Stimulated activated CD8-positive, alpha-beta memory T cell treated with anti-CD3 and anti-CD28 coated beads, Interleukin-4, amount 100 ng/mL, for 24 hours (primary cell): Measurements from ENCODE around the gene SNX18.
"Not testable (repeated sequence)": the region's sequence is repeated elsewhere in the genome, so short reads cannot be mapped to it uniquely, and the experiment has no call there.

Source experiments
- DNase-seq: peaks from one replicate; pipeline ENCODE4 v3.0.0-alpha.2; 2020; ENCODE audit warnings: low read depth

Gene SNX18

DNA sequence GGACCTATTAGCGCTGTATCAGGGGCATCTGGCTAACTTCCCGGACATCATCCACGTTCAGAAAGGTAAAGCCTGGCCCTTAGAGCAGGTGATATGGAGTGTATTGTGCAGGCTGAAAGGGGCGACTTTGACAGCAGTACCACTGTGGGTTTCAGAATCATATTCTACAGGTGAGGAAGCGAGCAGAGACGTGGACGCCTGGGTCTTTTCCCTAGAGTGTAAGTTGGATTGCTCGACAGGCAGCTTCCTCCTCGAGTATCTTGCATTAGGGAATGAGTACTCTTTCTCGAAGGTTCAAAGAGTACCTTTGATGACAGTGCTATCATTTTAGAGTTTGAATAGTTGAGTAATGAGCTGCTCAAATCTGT is 1.9 kb downstream of the SNX18 start:
- no peak for DNase-seq

DNA sequence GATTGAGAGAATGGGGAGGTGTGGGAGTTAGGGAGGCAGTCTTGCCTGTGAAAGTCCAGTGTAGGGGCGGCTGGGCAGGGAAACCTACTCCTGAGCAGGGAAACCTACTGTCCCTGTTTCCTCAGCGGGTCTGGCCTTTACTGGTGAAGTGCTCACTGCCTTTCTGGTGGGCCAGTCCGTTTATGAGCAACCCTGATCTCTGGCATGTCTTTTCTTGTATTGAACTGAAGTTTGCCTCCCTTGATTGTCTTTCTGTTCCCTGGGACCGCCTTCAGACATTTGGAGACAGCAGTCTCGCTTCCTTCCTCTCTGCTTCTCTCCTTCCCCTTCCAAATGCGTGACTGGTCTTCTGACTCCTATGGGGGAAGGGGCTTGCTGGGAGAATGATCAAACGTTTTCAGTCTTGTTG is 2.9 kb downstream of the SNX18 start:
- DNase-seq, result no peak

DNA sequence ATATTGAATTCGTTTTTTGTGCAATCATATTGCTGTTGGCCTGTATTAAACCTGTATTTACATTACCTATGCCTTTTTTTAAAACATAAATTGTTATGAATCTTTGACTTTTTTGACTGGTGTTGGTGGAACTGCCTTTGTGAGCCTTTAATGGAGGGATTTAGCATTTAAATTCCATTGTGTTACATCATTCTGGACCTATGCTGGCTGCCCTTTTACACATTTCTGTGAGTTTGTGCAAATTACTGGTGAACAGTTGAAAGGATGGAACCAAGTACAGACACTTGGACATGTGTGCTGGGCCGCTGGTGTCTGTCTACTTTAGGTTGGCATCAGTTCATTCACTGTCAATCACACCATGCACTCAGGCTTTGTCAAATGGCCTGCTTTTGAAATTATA is 3.4 kb downstream of the SNX18 start:
- DNase-seq, result no peak

DNA sequence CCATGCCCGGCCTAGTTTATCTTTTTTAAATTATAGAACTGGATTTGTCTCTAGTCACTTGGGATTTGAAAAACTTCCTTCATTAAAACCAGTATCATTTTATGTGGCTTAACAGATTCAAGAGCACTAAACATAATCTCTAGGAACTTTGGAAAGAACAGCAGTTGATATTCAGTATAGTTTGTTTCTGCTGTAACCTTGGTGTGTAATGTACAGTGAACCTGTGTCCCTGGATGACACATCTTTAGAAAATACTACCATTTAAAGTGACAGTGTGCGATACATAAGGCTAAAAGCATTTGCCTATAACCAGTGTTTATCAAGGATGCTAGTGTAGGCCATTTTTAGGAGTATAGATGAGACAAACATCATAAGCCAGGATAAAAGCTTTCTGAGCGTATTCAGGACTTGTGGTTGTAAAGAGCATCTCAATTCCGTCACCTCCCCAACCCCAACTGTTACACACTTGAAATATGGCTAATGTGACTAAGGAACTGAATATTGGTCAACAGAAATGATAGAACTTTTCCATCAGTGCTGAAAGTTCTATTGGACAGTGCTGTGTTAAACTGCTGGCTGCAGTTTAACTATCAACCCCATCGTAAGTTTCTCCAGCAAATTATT is 4.4 kb downstream of the SNX18 start:
- DNase-seq, result no peak

DNA sequence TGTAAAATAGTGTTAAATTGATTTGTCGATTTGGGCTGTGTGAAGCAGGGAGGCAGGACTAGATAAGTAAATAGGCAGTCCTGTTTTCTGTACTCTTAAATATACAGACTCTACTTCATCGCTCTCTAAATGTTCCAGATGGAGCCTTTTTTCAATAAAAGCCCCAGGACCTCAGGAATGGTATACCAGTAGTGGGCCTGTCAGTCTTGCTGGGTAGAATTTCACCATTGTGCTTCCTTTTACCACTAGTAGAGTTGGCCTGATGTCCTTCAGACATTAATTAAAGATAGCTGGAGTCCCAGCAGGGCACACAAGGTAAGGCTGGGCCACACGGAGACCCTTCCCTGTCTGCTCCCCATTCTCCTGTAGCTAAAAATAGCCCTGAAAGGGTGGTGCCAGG is 6.0 kb downstream of the SNX18 start:
- DNase-seq, result no peak

DNA sequence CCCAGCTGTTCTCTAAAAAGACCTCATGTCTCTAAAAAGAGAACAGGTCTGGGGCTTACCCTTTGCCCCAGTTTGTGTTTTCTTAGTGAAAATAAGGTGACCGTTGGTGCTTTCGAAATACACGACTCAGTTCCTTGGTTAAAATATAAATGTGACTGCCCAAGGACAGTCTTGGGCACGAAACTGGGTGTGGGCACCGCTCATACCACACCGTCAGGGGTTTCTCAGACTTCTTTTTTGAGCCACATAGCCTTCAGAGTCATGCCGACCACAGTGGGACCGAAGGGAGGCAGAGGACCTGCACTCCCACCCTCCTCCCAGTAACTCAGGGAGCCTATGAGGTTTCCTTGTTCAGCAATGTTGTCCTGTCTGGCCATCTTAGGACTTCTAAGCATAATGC is 6.5 kb downstream of the SNX18 start:
- no peak for DNase-seq

DNA sequence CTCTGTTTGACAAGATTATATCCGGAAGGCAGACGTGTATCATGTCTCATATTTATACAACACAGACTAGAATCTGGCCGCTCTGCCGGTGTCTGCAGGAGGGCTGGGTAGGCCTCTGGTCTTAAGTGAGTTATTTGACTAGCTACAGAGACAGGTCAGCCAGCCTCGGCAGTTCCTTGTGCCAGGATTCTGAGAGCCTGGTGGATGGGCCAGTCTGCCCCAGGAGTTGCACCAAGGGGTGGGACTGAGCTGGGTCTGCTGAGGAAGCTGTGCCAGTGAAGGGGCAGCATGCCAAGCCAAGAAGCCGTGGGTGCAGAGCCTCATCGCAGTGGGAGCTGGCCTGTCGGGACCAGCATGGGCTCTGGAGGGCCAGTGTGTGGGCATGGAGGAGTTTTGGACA is 7.1 kb downstream of the SNX18 start:
- no peak for DNase-seq

DNA sequence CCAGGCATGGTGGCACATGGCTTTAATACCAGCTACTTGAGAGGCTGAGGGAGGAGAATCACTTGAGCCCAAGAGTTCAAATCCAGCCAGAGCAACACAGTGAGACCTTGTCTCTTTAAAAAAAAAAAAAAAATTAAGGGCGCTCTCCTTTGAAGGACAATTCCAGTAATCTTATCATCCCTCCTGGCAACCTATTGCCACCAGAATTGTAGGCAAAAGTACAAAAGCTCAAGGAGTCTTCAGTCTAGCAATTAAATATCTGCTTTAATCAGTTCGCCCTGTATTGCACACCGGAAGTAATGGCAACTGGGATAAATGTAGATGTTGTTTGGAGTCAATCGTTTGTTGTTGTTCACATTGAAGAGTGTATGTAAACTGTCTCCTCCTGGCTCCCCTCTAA is 7.7 kb downstream of the SNX18 start:
- DNase-seq, result no peak

DNA sequence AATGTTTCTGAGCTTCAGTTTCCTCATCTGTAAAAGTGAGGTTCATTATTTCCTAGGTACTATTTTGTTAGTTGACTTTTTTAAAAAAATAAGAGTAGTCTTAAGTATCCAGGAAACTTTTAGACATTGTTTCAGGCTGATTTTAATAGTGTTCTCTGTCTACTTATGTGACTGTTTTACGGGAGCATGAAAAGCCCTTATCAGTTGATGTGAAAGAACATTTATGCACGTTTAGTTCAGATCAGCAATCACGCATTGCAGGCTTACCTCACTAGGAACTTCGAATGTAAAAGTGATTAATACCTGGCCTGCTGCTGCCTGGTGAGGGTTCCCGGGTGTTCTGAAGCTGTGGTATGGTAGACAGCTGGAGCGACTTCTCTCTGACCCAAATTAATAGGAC is 8.1 kb downstream of the SNX18 start:
- no peak for DNase-seq

DNA sequence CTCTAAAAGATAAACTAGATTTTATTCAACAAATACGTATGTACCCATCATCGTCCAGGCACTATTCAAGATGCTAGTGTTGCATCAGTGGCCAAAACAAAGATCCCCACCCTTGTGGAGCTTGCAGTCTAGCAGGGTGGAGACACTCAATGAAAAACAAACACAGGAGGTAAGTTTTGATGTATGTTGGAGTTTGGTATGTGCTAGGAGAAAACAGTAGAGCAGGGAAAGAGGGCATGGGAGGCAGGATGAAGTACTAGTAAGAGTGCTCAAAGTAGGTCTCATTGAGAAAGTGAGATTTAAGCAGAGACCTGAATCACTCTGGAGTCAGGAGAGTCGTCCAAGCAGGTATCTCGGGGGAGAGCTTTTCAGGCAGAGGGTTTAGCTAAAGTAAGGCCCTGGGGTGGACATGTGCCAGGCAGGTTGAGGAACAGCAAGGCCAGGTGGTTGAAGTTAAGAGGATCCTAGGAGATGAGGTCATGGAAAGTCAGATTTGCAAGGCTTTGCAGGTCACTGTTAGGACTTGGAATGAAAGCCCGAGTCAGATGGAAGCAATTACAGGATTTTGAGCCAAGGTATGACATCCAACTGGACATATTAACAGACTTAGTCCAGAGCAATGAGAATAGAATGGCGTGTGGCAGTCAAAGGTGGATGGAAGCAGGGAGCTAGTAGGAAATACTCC is 9.2 kb downstream of the SNX18 start:
- DNase-seq, result no peak

DNA sequence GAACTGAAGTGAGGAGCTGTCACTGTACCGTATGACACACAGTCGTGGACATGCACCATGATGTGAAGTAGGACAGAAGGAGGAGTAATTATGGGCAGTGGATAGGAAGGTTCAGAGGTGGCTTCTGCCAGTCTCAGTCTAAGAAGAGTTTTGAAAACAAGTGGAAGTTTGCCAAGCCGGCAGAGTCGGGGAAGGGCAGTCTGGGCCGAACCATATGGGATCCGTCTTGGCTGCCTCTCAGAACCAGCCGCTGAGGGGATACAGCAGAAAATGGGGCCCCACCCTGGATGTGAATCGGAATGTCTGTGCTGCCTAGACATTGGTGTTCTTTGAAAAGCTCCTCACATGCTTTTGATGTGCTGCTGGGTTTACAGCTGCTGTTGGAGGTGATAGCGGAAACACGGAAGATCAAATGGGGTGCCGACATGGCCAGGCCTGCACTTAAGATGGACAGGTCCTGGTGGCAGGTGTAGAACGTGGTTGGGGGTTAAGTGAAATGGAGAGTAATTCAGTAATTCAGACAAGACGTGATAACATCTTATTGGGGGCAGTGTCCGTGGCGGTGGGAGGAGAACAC is 11.2 kb downstream of the SNX18 start:
- DNase-seq, result no peak

DNA sequence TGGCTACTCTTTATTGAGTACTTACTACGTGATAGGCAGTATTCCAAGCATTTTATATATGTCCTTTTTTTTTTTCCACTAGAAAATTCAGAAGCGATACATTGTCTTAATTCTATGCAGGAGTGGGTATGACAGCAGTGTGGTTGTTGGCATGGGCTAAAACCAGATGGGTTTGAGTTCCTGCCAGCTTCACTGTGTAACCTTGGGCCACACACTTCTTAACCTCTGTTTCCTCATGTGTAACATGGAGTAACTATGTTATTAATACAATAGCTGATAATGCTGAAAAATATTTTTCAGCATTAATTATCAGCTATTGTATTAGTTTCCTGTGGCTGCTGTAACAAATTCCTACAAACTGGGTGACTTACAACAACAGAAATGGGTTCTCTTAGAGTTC is 12.0 kb downstream of the SNX18 start:
- DNase-seq, result no peak

DNA sequence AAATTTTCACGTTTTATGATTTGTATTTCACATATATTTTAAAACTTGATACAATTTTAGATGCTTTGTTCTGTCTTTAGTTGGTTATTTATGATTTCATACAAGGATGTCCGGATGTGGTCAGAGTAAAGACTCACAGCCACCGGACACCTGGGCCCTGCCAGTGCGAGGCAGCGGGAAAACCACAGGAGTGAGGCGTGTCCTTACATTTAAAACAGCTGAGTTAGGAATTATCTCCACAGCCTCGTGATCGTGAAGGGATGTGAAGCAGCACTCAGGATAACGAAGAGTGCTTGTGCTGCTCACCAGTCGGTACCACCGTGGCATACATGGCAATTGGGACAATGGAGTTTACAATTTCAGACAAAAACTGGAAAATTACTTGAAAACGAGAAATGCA is 14.0 kb downstream of the SNX18 start:
- DNase-seq, result no peak

DNA sequence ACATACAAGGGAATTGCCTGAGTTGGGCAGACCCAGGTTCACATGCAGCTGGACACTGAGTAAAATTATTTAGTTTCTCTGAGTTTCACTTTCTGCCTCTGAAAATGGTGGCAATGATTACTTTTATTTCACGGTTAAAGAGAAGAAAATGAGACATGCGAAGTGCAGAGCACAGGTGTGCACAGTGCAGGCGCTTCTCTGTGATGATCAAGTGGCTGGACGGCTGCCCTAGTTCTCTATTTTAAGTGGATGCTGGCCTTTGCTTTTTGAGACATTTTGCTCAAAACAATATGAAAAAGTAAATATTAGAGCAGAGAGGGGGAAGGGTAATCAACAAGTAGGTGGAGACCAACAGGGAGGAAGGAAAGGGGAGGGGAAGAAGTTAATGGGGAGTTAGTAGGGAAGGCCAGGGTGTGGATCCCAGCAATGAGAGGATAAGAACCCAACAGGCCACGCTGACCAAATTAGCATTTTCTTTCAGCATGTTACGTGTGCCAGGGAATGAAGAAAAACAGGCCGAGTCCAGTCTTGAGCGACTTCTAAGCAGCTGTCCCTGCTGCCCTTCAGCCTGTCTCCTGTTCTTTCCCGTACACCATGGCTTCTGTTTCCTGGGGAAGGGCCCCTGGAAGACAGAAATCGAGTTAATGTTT is 16.1 kb downstream of the SNX18 start:
- no peak for DNase-seq

DNA sequence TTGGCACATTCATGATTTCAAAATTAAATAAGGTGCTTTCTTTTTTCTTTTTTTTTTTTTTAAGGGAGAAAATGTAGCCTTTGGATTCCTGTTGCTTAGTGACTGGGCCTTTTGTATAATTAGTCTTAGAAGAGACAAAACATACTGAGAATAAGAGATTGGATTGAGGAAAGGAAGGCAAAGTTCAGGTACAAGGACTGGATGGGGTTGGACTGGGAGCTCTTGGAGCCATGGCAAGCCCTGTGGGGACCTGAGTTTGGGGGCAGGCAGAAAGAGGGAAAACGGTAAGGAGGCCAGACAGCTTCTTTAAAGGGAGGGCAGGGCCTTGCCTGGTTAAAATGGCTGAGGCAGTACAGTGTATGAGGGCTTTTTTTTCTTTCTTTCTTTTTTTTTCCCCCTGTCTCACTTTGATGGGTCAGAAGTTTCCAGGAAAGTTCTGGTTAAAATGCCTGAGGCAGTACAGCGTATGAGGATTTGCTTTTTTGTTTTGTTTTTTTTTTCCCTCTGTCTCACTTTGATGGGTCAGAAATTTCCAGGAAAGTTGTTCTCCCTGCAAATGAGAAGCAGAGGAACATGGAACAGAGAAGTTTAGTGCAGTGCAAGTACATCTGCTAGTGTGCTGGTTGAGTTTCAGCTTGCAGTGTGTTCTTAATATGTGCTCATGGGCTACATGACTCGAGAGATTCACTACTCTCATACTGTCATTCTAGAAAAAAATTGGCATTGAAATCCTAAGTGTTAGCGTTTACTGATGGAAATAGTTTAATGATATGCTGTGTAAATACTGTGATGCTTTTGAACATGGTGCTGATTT is 16.8 kb downstream of the SNX18 start:
- DNase-seq, result no peak

DNA sequence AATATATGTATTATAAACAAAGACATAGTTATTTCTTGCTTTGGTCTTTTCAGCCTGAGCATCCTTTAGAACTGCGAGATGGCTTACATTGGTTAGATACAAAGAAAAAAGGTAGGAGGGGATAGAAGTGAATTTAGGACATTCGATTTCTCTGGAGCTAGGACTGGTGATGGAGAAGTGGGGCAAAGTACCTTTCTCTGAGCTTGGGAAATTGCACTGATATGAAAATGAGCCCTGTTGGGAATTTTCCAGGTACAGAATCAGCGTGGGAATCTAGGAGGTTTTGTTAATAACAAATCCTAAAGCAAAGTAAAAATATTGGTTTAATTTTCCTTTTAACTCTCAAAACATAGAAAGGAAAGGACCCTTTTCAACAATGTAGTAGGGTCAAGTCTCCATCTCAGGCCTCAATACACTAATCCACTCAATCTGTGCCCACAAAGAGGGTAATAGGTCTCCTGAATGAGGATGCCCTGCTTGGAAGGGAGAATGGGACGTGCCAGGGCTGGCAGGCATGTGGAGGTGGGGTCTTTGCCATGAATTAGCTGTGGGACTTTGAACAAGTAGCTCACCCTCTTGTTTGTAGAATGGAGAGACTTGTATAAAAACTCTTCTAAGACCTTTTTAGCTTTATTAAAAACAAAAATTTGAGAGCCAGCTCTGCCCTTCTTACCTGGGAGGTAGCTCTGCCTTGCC is 17.7 kb downstream of the SNX18 start:
- no peak for DNase-seq

DNA sequence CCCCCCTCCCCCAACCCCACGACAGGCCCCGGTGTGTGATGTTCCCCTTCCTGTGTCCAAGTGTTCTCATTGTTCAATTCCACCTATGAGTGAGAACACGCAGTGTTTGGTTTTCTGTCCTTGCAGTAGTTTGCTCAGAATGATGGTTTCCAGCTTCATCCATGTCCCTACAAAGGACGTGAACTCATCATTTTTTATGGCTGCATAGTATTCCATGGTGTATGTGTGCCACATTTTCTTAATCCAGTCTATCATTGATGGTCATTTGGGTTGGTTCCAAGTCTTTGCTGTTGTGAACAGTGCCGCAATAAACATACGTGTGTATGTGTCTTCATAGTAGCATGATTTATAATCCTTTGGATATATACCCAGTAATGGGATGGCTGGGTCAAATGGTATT is 18.8 kb downstream of the SNX18 start:
- not testable (repeated sequence) for DNase-seq

DNA sequence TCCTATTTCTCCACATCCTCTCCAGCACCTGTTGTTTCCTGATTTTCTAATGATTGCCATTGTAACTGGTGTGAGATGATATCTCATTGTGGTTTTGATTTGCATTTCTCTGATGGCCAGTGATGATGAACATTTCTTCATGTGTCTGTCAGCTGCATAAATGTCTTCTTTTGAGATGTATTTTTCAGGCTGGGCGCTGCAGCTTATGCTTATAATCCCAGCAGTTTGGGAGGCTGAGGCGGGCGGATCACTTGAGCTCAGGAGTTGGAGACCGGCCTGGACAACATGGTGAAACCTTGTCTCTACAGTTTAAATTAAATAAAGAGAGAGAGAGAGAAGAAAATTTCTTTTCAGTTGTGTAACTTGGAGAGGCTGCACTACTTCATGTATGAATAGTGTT is 19.3 kb downstream of the SNX18 start:
- not testable (repeated sequence) for DNase-seq

DNA sequence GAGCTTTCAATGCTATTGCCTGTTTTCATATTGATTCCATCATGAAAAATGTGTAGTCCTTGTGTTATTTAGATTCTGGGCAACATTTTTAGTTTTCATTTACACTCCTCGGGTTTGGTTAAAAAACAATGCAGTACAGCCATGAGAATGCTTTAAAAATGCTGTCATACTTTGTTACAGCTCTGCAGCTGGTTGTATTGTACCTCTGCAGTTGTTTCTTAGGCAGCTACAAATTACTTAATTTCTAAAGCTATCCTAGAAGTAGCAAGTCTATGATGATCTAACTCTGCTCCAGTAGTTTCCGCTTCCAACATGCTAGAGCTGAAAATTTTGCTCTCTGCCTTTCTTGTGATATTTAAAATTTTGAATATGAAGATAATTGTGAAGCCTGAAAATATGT is 20.2 kb downstream of the SNX18 start:
- DNase-seq, result no peak

DNA sequence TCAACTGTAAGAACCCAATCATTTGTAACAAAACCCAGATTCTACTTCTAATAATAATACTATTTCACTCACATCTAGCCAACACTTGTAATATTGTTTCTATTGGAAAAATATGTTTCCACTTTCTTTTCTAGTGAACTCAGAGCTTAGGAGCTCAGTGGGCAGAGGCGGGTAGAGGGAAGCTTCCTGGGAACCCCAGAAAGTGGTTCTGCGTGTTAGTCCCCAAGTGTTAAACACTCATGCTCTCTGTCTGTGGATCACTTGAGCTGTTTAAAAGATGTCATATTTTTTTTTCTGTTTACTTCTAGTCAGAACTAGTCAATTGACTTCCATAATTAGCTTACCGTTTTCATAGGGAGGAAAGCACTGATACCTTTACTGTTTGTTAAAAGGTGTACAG is 20.6 kb downstream of the SNX18 start:
- DNase-seq, result no peak

DNA sequence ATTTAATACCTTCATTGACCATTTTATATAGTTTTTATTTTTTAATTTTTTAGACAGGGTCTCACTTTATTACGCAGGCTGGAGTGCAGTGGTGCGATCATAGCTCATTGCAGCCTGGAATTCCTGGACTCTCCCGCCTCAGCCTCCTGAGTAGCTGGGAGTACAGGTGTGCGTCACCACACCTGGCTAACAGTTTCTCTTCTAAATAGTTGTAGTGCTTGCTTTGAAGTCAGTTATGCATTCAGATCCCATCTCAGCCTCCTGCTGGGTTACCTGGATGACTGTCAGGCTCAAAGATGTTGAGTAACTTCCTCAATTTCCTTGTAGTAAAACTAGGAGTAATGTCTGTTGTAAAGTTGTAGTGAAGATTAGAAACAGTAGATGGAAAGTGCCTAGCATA is 21.4 kb downstream of the SNX18 start:
- no peak for DNase-seq

DNA sequence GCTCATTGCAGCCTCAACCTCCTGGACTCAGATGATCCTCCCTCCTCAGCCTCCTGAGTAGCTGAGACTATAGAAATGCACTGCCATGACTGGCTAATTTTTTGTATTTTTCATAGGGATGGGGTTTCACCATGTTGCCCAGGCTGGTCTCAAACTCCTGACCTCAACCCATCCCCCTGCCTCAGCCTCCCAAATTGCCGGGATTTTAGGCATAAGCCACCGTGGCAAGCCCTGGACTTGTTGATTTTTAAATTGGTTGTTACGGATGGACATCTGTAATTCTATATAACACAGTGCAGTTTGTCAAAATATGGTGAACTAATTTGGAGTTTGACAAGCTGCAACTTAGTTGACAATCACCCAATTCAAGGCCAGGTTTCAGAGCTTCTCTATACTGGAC is 22.7 kb downstream of the SNX18 start:
- no peak for DNase-seq
